ENCODE data around the gene FYN. TPM values are rescaled to one million over a fixed set of nuclear protein-coding genes. Genes with fewer than 3 reads are reported as not detected.

The FYN gene
- total and polyA plus RNA-seq, 9 of the 15 experiments (the other 6 are each of a cell fraction or from before 2014, with no cell fraction given), result 2.9 to 22.1 (median 11.4) TPM

GRCh38 chr6:111741177-111741952 is 131.9 kb downstream of the FYN start (continued):
- TF ChIP-seq ZNF121 (CRISPR knock-in tag; conservative IDR thresholded peaks at IDR 0.05), result no peak
- TF ChIP-seq TAF15 (IDR thresholded peaks at IDR 0.05; ENCODE audit: low read depth, low read length), result no peak

GRCh38 chr6:111740506-111740905 is 132.7 kb downstream of the FYN start:
- ChIA-PET POLR2A (interaction anchor here (0.8 kb wide), 1 partner anchor 14 kb away, joined by 3 read pairs; no protein-coding TSS in a partner anchor), CTCF (ENCODE audit: low intra/inter-chr PET ratio) (no interaction called here)
- Histone ChIP-seq H2AFZ (ENCODE audit: low read depth, low read length) (no peak overlapping the region), H3K4me3 (no peak overlapping the region), H3K9me3 (replicated peaks; ENCODE audit: control insufficient read depth, insufficient read depth, low read depth, low read length) (no peaks in the 10 kb centered on the region), H3K27ac (ENCODE audit: extremely low read depth, low read depth, low read length) (no peak overlapping the region), H3K4me2 (ENCODE audit: insufficient read depth, low read length) (no peak overlapping the region), H3K9me1 (ENCODE audit: control insufficient read depth, insufficient read depth, low read length) (no peaks in the 10 kb centered on the region), H4K20me1 (replicated peaks; ENCODE audit: control insufficient read depth, insufficient read depth, low read length) (no peaks in the 10 kb centered on the region), H3K36me3 (ENCODE audit: control insufficient read depth, insufficient read depth, low read length) (no peaks in the 10 kb centered on the region), H3K4me1 (replicated peaks in 1 of 2; ENCODE audit: control insufficient read depth in 2 of 2, insufficient read depth in 2 of 2, low read length in 2 of 2) (no peaks in the 10 kb centered on the region), H3K9ac (ENCODE audit: insufficient read depth in 1 of 2, low read depth in 2 of 2, low read length in 2 of 2) (no peak overlapping the region), H3K27me3 (ENCODE audit: control insufficient read depth in 2 of 2, insufficient read depth in 2 of 2, low read length in 2 of 2) (peaks cover 2 to 19% of the 10 kb centered on the region in 2 experiments; a peak in 3 of 5 replicates), H3K79me2 (ENCODE audit: control insufficient read depth, insufficient read depth, low read length) (no peaks in the 10 kb centered on the region)
- BruUV-seq (replicated peaks), result no TSS peak
- ATAC-seq (no peak), FAIRE-seq (no peak), DNase-seq (ENCODE audit: extremely low read depth in 1 of 4, low spot score in 3 of 4) (no peak)
- no peak for TF ChIP-seq L3MBTL2 (IDR thresholded peaks at IDR 0.05)
- no peak for TF ChIP-seq KAT2B (IDR thresholded peaks at IDR 0.05; ENCODE audit: low read depth, low read length)
- no peak for TF ChIP-seq POLR3G (IDR thresholded peaks at IDR 0.05; ENCODE audit: extremely low read depth, insufficient read length, insufficient replicate concordance)
- TF ChIP-seq CCNT2 (IDR thresholded peaks at IDR 0.05; ENCODE audit: borderline replicate concordance, extremely low read depth, insufficient read length, low read depth, low read length), result no peak
- no peak for TF ChIP-seq NCOA4 (IDR thresholded peaks at IDR 0.05; ENCODE audit: partially characterized antibody)
- no peak for TF ChIP-seq ZNF785 (CRISPR knock-in tag; IDR thresholded peaks at IDR 0.05)
- TF ChIP-seq PHB2 (IDR thresholded peaks at IDR 0.05; ENCODE audit: low read depth), result no peak
- intact Hi-C loops (cut with micrococcal nuclease), result no loop called here
- in situ Hi-C loops (cut with MboI), result no loop called here
- 22% methylated on average over 1 of the region's 1 CpG for WGBS (ENCODE audit: insufficient coverage, low coverage, missing lambda C conversion rate)

All from K562 (cell line).